ENCODE measurements around the gene PFN3. TPM values are rescaled to one million over a fixed set of nuclear protein-coding genes. Genes with fewer than 3 reads are reported as not detected.
A peak's percentile ranks its signal among the peaks of the same experiment; 100 is the strongest.

Gene PFN3
- total and polyA plus RNA-seq, 2 of the 13 experiments (the other 11 are each of a cell fraction or from before 2014, with no cell fraction given) = not detected

GRCh38 chr5:177351392-177352329 lies 48.8 kb downstream of the PFN3 start, which contains the start of gene LMAN2 (continued):
- TF ChIP-seq ZMYM3 (CRISPR knock-in tag; IDR thresholded peaks at IDR 0.05) (peak; percentile 45; the same call in 1 of the 2 replicates), NFKBIZ (CRISPR knock-in tag; IDR thresholded peaks at IDR 0.05) (no peak), ZNF224 (CRISPR knock-in tag; IDR thresholded peaks at IDR 0.05) (0 out of 2 replicates have a peak, but pooled peaks have one; percentile 30), ZNF292 (CRISPR knock-in tag; IDR thresholded peaks at IDR 0.05; ENCODE audit: borderline replicate concordance, low read depth) (peak; percentile 49; the same call in 1 of the 2 replicates), GRHL1 (CRISPR knock-in tag; conservative IDR thresholded peaks at IDR 0.05) (no peak), SIN3B (IDR thresholded peaks at IDR 0.05; ENCODE audit: low read length) (peak; percentile 93), GATAD1 (CRISPR knock-in tag; IDR thresholded peaks at IDR 0.05) (peak; percentile 97), ZNF614 (CRISPR knock-in tag; IDR thresholded peaks at IDR 0.05; ENCODE audit: borderline replicate concordance) (0 out of 2 replicates have a peak, but pooled peaks have one; percentile 21), KMT2B (CRISPR knock-in tag; IDR thresholded peaks at IDR 0.05) (peak; percentile 89), MBNL3 (CRISPR knock-in tag; conservative IDR thresholded peaks at IDR 0.05) (no peak), AGO2 (optimal IDR thresholded peaks at IDR 0.05; ENCODE audit: low read depth, low read length) (peak; percentile 52), ZNF143 (CRISPR knock-in tag; IDR thresholded peaks at IDR 0.05) (peak; percentile 98), MAX (IDR thresholded peaks at IDR 0.05) (peak; percentile 27; the same call in 1 of the 2 replicates), CAMTA2 (CRISPR knock-in tag; IDR thresholded peaks at IDR 0.05; ENCODE audit: borderline replicate concordance) (no peak)
- TF ChIP-seq, protein P1, sequence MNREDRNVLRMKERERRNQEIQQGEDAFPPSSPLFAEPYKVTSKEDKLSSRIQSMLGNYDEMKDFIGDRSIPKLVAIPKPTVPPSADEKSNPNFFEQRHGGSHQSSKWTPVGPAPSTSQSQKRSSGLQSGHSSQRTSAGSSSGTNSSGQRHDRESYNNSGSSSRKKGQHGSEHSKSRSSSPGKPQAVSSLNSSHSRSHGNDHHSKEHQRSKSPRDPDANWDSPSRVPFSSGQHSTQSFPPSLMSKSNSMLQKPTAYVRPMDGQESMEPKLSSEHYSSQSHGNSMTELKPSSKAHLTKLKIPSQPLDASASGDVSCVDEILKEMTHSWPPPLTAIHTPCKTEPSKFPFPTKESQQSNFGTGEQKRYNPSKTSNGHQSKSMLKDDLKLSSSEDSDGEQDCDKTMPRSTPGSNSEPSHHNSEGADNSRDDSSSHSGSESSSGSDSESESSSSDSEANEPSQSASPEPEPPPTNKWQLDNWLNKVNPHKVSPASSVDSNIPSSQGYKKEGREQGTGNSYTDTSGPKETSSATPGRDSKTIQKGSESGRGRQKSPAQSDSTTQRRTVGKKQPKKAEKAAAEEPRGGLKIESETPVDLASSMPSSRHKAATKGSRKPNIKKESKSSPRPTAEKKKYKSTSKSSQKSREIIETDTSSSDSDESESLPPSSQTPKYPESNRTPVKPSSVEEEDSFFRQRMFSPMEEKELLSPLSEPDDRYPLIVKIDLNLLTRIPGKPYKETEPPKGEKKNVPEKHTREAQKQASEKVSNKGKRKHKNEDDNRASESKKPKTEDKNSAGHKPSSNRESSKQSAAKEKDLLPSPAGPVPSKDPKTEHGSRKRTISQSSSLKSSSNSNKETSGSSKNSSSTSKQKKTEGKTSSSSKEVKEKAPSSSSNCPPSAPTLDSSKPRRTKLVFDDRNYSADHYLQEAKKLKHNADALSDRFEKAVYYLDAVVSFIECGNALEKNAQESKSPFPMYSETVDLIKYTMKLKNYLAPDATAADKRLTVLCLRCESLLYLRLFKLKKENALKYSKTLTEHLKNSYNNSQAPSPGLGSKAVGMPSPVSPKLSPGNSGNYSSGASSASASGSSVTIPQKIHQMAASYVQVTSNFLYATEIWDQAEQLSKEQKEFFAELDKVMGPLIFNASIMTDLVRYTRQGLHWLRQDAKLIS (CRISPR knock-in tag; IDR thresholded peaks at IDR 0.05) = peak; percentile 56; the same call in 1 of the 2 replicates
- TF ChIP-seq, protein P2, sequence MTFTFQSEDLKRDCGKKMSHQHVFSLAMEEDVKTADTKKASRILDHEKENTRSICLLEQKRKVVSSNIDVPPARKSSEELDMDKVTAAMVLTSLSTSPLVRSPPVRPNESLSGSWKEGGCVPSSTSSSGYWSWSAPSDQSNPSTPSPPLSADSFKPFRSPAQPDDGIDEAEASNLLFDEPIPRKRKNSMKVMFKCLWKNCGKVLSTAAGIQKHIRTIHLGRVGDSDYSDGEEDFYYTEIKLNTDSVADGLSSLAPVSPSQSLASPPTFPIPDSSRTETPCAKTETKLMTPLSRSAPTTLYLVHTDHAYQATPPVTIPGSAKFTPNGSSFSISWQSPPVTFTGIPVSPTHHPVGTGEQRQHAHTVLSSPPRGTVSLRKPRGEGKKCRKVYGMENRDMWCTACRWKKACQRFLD (CRISPR knock-in tag; IDR thresholded peaks at IDR 0.05; ENCODE audit: borderline replicate concordance) = peak; percentile 54; the same call in 1 of the 2 replicates
- TF ChIP-seq, protein P3, sequence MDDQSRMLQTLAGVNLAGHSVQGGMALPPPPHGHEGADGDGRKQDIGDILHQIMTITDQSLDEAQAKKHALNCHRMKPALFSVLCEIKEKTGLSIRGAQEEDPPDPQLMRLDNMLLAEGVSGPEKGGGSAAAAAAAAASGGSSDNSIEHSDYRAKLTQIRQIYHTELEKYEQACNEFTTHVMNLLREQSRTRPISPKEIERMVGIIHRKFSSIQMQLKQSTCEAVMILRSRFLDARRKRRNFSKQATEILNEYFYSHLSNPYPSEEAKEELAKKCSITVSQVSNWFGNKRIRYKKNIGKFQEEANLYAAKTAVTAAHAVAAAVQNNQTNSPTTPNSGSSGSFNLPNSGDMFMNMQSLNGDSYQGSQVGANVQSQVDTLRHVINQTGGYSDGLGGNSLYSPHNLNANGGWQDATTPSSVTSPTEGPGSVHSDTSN (CRISPR knock-in tag; IDR thresholded peaks at IDR 0.05; ENCODE audit: borderline replicate concordance) = peak; percentile 71; the same call in 1 of the 2 replicates
- TF ChIP-seq, protein P4, sequence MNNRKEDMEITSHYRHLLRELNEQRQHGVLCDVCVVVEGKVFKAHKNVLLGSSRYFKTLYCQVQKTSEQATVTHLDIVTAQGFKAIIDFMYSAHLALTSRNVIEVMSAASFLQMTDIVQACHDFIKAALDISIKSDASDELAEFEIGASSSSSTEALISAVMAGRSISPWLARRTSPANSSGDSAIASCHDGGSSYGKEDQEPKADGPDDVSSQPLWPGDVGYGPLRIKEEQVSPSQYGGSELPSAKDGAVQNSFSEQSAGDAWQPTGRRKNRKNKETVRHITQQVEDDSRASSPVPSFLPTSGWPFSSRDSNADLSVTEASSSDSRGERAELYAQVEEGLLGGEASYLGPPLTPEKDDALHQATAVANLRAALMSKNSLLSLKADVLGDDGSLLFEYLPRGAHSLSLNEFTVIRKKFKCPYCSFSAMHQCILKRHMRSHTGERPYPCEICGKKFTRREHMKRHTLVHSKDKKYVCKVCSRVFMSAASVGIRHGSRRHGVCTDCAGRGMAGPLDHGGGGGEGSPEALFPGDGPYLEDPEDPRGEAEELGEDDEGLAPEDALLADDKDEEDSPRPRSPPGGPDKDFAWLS (CRISPR knock-in tag; IDR thresholded peaks at IDR 0.05; ENCODE audit: borderline replicate concordance) = no peak

All from HepG2 (cell line).